Measurements from ENCODE around the gene WDR70.

DNA sequence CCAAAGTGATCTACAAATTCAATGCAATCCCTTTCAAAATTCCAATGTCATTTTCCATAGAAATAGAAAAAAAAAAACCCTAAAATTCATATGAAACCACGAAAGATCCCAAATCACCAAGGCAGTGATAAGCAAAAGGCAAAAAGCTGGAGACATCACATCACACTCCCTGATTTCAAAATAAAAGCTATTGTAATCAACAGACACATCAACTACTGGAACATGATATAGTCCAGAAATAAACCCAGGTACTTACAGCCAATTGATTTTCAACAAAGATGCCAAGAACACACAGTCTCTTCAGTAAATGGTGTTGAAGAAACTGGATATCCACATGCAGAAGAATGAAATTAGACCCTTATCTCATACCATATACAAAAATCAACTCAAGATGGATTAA, 224.0 kb downstream of the WDR70 start:
- no peak for TF ChIP-seq POLR2A (IDR thresholded peaks at IDR 0.05; ENCODE audit: low read depth, low read length)
- TF ChIP-seq, protein P1, sequence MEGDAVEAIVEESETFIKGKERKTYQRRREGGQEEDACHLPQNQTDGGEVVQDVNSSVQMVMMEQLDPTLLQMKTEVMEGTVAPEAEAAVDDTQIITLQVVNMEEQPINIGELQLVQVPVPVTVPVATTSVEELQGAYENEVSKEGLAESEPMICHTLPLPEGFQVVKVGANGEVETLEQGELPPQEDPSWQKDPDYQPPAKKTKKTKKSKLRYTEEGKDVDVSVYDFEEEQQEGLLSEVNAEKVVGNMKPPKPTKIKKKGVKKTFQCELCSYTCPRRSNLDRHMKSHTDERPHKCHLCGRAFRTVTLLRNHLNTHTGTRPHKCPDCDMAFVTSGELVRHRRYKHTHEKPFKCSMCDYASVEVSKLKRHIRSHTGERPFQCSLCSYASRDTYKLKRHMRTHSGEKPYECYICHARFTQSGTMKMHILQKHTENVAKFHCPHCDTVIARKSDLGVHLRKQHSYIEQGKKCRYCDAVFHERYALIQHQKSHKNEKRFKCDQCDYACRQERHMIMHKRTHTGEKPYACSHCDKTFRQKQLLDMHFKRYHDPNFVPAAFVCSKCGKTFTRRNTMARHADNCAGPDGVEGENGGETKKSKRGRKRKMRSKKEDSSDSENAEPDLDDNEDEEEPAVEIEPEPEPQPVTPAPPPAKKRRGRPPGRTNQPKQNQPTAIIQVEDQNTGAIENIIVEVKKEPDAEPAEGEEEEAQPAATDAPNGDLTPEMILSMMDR (IDR thresholded peaks at IDR 0.05; ENCODE audit: extremely low read depth in 1 of 2, insufficient read depth in 1 of 2, low read depth in 1 of 2, low read length in 2 of 2): no peak
- TF ChIP-seq MYC (IDR thresholded peaks at IDR 0.05; ENCODE audit: low read depth, low read length): no peak
